Measurements from ENCODE around the gene WTAP. TPM values are rescaled to one million over a fixed set of nuclear protein-coding genes. Genes with fewer than 3 reads are reported as not detected.
"Not testable (repeated sequence)": the region's sequence is repeated elsewhere in the genome, so short reads cannot be mapped to it uniquely, and the experiment has no call there.

The WTAP gene
- total RNA-seq, 4 donors from 2014 or later, result 57.8 to 76.7 (median 67.9) TPM

DNA sequence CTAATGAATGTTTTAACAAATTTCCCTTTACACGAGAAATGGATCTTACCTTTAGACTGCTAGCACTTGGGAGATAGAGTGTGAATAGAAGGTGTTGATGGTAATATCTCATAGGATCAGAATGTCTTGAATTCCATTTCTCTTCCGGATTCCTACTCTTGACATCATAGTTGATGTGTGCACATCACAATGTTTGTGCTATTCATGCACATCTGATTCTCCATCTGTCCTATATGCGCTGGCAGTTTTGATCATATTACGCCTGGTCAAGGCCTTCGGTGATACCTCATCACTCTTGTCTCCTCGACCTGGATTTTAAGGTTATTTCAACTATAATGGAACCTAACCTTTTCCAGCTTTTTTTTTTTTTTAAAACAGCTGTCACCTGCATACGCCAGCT, 17.8 kb downstream of the WTAP start:
- TF ChIP-seq, protein P1, sequence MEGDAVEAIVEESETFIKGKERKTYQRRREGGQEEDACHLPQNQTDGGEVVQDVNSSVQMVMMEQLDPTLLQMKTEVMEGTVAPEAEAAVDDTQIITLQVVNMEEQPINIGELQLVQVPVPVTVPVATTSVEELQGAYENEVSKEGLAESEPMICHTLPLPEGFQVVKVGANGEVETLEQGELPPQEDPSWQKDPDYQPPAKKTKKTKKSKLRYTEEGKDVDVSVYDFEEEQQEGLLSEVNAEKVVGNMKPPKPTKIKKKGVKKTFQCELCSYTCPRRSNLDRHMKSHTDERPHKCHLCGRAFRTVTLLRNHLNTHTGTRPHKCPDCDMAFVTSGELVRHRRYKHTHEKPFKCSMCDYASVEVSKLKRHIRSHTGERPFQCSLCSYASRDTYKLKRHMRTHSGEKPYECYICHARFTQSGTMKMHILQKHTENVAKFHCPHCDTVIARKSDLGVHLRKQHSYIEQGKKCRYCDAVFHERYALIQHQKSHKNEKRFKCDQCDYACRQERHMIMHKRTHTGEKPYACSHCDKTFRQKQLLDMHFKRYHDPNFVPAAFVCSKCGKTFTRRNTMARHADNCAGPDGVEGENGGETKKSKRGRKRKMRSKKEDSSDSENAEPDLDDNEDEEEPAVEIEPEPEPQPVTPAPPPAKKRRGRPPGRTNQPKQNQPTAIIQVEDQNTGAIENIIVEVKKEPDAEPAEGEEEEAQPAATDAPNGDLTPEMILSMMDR (IDR thresholded peaks at IDR 0.05), result no peak
- TF ChIP-seq POLR2A (IDR thresholded peaks at IDR 0.05), result no peak
- H3K4me3 ChIP-seq (ENCODE audit: low read depth, poor library complexity, severe bottlenecking), result no peak overlapping the region
- intact Hi-C loops (cut with DNase I; ENCODE audit: low total_unique reads), result no loop called here

DNA sequence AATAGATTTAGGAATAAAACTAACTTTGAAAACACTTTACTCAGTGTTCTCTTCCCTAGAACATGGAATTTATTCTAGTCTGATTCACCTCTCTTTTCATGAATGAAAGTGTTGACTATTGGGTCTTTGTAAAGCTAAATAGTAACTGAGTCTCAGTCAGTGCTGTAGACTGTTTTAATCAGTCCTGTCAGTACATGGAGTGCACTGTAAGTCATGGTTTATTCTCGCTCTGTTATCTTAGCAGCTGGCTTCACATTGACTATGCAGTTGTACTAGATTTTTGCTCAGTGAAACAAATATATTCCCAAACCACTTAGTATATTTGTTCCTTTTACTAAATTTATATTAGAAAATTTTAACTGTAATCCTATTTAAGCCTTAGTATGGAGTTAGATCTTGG, 19.5 kb downstream of the WTAP start:
- WGBS, 2 donors, result 92 to 97% methylated on average over 1 of the region's 1 CpG
- intact Hi-C loops (cut with DNase I; ENCODE audit: low total_unique reads), result no loop called here
- no peak for TF ChIP-seq POLR2A (IDR thresholded peaks at IDR 0.05)
- TF ChIP-seq, protein P1 (IDR thresholded peaks at IDR 0.05), result no peak
- H3K4me3 ChIP-seq (ENCODE audit: low read depth, poor library complexity, severe bottlenecking), result no peak overlapping the region
- no peak for DNase-seq (ENCODE audit: low spot score in 2 of 2)

More for the DNA sequence above, 17.8 kb downstream of the WTAP start:
- DNase-seq (ENCODE audit: low spot score in 2 of 2), result no peak
- 91% methylated on average over 7 of the region's 7 CpGs for WGBS, 2 donors

DNA sequence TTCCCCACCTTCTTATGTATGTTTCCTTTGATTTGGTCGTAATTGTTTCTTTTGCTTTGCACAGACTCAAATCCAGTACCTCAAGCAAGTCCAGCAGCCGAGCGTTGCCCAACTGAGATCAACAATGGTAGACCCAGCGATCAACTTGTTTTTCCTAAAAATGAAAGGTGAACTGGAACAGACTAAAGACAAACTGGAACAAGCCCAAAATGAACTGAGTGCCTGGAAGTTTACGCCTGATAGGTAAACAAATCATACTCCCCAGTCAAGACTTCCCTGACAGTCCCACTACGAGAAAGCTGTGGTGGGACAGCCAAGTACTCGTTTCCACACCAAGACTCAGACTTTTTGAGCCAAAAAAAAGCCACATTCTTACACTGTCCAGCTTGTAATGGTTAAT, 20.8 kb downstream of the WTAP start:
- DNase-seq (ENCODE audit: low spot score in 2 of 2); intact Hi-C loops (cut with DNase I; ENCODE audit: low total_unique reads); H3K4me3 ChIP-seq (ENCODE audit: low read depth, poor library complexity, severe bottlenecking): not testable (repeated sequence)
- WGBS, 2 donors, result 85 to 94% methylated on average over 7 of the region's 7 CpGs

DNA sequence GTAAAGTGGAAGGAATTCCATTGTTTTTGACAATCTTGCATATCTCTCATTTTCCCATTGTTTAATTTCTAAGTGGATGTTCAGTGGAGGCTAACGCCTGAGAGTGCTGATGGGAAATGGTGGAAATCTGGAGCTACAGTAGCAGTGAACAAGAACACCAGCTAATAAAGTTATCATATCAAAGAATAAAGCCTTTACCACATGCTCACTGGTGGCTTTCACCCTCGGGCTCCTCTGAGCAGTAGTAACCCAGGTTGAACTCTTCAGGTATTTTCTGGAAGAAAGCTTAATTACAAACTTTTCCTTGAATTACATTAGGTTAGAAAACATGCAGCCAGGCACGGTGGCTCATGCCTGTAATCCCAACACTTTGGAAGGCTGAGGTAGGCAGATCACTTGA, 24.1 kb downstream of the WTAP start:
- no peak overlapping the region for H3K4me3 ChIP-seq (ENCODE audit: low read depth, poor library complexity, severe bottlenecking)
- WGBS, 2 donors, result 81 to 84% methylated on average over 3 of the region's 3 CpGs
- no peak for TF ChIP-seq POLR2A (IDR thresholded peaks at IDR 0.05)
- TF ChIP-seq, protein P1 (IDR thresholded peaks at IDR 0.05), result no peak
- no peak for DNase-seq (ENCODE audit: low spot score in 2 of 2)
- intact Hi-C loops (cut with DNase I; ENCODE audit: low total_unique reads), result no loop called here

DNA sequence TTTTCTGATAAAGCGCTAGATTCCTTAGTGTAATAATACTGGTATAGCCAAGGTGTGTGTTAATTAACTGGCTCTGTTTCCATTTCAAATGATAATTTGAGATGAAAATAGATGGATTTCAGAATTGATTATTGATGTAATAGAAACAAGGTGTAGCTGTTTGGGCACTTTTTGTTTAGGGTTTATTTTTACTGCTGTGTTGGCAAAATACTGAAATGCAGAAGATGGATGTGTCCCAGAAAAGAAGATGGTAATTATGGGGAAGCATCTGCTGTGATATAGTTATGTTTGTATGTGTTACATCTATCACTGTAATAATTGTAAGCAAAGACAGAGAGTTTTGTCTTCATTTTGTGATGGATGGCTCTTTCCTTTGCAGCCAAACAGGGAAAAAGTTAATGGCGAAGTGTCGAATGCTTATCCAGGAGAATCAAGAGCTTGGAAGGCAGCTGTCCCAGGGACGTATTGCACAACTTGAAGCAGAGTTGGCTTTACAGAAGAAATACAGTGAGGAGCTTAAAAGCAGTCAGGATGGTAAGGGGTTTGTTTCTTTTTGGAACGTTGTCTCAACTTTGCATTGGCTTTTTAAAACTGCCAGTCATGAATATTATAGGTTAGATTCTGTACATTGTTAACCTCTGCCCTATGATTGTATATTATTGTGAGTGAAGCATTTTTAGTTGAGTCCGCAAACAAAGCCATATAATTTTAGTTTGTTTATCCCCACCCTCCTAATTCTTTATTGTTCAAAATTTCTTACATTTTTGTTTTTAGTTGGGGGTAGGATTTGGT, 26.0 kb downstream of the WTAP start:
- TF ChIP-seq, protein P1 (IDR thresholded peaks at IDR 0.05), result no peak
- no peak for TF ChIP-seq POLR2A (IDR thresholded peaks at IDR 0.05)
- no peak overlapping the region for H3K4me3 ChIP-seq (ENCODE audit: low read depth, poor library complexity, severe bottlenecking)
- intact Hi-C loops (cut with DNase I; ENCODE audit: low total_unique reads), result no loop called here
- no peak for DNase-seq (ENCODE audit: low spot score in 2 of 2)
- WGBS, 2 donors, result 80 to 90% methylated on average over 6 of the region's 6 CpGs

DNA sequence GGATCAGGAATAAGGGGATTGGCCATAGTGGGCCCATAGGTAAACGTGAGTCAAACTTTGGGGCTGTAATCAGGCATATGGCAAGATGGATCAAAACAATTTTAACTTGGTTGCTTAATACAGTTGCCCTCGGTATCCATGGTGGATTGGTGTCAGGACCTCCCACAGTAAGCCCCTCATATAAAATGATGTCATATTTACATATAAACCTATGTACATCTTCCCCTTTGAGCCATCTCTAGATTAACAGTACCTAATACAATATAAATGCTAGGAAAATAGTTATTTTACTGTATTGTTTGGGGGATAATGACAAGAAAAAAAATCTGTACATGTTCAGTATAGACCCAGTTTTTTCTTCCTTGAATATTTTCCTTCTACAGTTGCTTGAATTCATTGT, 27.1 kb downstream of the WTAP start:
- no peak overlapping the region for H3K4me3 ChIP-seq (ENCODE audit: low read depth, poor library complexity, severe bottlenecking)
- WGBS, 2 donors, result 86 to 91% methylated on average over 2 of the region's 2 CpGs
- DNase-seq (ENCODE audit: low spot score in 2 of 2), result no peak
- TF ChIP-seq, protein P1 (IDR thresholded peaks at IDR 0.05), result no peak
- no peak for TF ChIP-seq POLR2A (IDR thresholded peaks at IDR 0.05)
- intact Hi-C loops (cut with DNase I; ENCODE audit: low total_unique reads), result no loop called here
